HepG2 (cell line): Measurements from ENCODE around the gene C2CD3. TPM values are rescaled to one million over a fixed set of nuclear protein-coding genes. Genes with fewer than 3 reads are reported as not detected.

ENCODE experiments used
- ATF7 ChIP-seq, 2 experiments: fragments of 450-650 bp in 1 of 2; sonication (generic) in 1 of 2; formaldehyde crosslinking in 1 of 2; IDR thresholded peaks; 2 replicates each; pipeline versions ENCODE4 v1.4.0 to v1.6.1; 2016 to 2020; ENCODE audit warnings: antibody characterized with exemption in 1 of 2, mild to moderate bottlenecking in 1 of 2, missing genetic modification reagents in 1 of 2
- ATF7-NPFF ChIP-seq: sonication (generic); formaldehyde crosslinking; IDR thresholded peaks from 2 replicates; pipeline ENCODE4 v1.8.1; 2023; ENCODE audit warnings: mild to moderate bottlenecking, low read depth, missing genetic modification reagents, moderate library complexity
- PHB2 ChIP-seq: fragments of 450-650 bp; IDR thresholded peaks from 2 replicates; pipeline ENCODE4 v1.6.1; 2018; ENCODE audit not compliant: partially characterized antibody
- RFX5 ChIP-seq: IDR thresholded peaks from 2 replicates; pipeline ENCODE4 v1.6.1; 2011; ENCODE audit warnings: low read depth, low read length, improper control_type of control experiment
- TARDBP ChIP-seq: sonication (generic); formaldehyde crosslinking; IDR thresholded peaks from 2 replicates; pipeline ENCODE4 v1.8.0; 2022; ENCODE audit warnings: mild to moderate bottlenecking, missing genetic modification reagents
- TP53 ChIP-seq: sonication (generic); formaldehyde crosslinking; conservative IDR thresholded peaks from 2 replicates; pipeline ENCODE4 v1.4.0; 2020; ENCODE audit warnings: missing genetic modification reagents
- ZNF33A ChIP-seq: sonication (generic); formaldehyde crosslinking; IDR thresholded peaks from 2 replicates; pipeline ENCODE4 v1.5.1; 2020; ENCODE audit warnings: missing genetic modification reagents, mild to moderate bottlenecking, moderate library complexity, borderline replicate concordance
- ZNF552 ChIP-seq: sonication (generic); formaldehyde crosslinking; IDR thresholded peaks from 2 replicates; pipeline ENCODE4 v1.9.0; 2022; ENCODE audit warnings: missing genetic modification reagents, mild to moderate bottlenecking, borderline replicate concordance
- ZNF616 ChIP-seq: sonication (generic); formaldehyde crosslinking; IDR thresholded peaks from 2 replicates; pipeline ENCODE4 v1.5.0; 2020; ENCODE audit warnings: low read depth, mild to moderate bottlenecking, missing genetic modification reagents
- ZNF713 ChIP-seq: sonication (generic); formaldehyde crosslinking; IDR thresholded peaks from 2 replicates; pipeline ENCODE4 v1.4.0; 2020; ENCODE audit warnings: mild to moderate bottlenecking, missing genetic modification reagents
- ZNF773 ChIP-seq: sonication (generic); formaldehyde crosslinking; IDR thresholded peaks from 2 replicates; pipeline ENCODE4 v1.4.0; 2020; ENCODE audit warnings: missing genetic modification reagents, borderline replicate concordance
- ZNF782 ChIP-seq: sonication (generic); formaldehyde crosslinking; IDR thresholded peaks from 2 replicates; pipeline ENCODE4 v1.4.0; 2020; ENCODE audit warnings: missing genetic modification reagents, mild to moderate bottlenecking, borderline replicate concordance
- polyA plus RNA-seq, 8 experiments: library from polyadenylated mRNA; depleted of rRNA in 3 of 8; stranded (reverse) in 7 of 8; unstranded in 1 of 8; fragments of >200 nt; fragmentation: Illumina TruSeq in 4 of 8; extraction: Trizol in 4 of 8; gene quantifications; 2 replicates each; pipeline versions ENCODE4 v1.2.1 to v1.2.3, GENCODE V29; 2011 to 2016; ENCODE audit warnings: low read depth in 4 of 8, missing spikeins in 1 of 8, mixed read lengths in 1 of 8; ENCODE audit not compliant: insufficient read depth in 1 of 8
- total RNA-seq, 5 experiments: library from RNA; depleted of rRNA; stranded (reverse); fragments of >200 nt; fragmentation: Illumina TruSeq; extraction: Trizol; gene quantifications; 2 replicates each; pipeline ENCODE4 v1.2.3, GENCODE V29; 2016; ENCODE audit warnings: low read depth in 1 of 5
- TF ChIP-seq, protein P1 (sequence below): sonication (generic); formaldehyde crosslinking; IDR thresholded peaks from 2 replicates; pipeline ENCODE4 v1.4.0; 2020; ENCODE audit warnings: mild to moderate bottlenecking, missing genetic modification reagents
- TF ChIP-seq, protein P2 (sequence below): sonication (generic); formaldehyde crosslinking; IDR thresholded peaks from 2 replicates; pipeline ENCODE4 v1.4.0; 2020; ENCODE audit warnings: mild to moderate bottlenecking, missing genetic modification reagents
- TF ChIP-seq, protein P3 (sequence below): sonication (generic); formaldehyde crosslinking; IDR thresholded peaks from 2 replicates; pipeline ENCODE4 v1.4.0; 2020; ENCODE audit warnings: missing genetic modification reagents, borderline replicate concordance
- TF ChIP-seq, protein P4 (sequence below): sonication (generic); formaldehyde crosslinking; IDR thresholded peaks from 2 replicates; pipeline ENCODE4 v1.8.0; 2022; ENCODE audit warnings: missing genetic modification reagents, mild to moderate bottlenecking, moderate library complexity, borderline replicate concordance
- TF ChIP-seq, protein P5 (sequence below): sonication (generic); formaldehyde crosslinking; IDR thresholded peaks from 2 replicates; pipeline ENCODE4 v1.9.0; 2021; ENCODE audit warnings: missing genetic modification reagents, mild to moderate bottlenecking, borderline replicate concordance

C2CD3 gene
- total and polyA plus RNA-seq, 2 of the 13 experiments (the other 11 are each of a cell fraction or from before 2014, with no cell fraction given) = 5.5 to 6.4 TPM

DNA sequence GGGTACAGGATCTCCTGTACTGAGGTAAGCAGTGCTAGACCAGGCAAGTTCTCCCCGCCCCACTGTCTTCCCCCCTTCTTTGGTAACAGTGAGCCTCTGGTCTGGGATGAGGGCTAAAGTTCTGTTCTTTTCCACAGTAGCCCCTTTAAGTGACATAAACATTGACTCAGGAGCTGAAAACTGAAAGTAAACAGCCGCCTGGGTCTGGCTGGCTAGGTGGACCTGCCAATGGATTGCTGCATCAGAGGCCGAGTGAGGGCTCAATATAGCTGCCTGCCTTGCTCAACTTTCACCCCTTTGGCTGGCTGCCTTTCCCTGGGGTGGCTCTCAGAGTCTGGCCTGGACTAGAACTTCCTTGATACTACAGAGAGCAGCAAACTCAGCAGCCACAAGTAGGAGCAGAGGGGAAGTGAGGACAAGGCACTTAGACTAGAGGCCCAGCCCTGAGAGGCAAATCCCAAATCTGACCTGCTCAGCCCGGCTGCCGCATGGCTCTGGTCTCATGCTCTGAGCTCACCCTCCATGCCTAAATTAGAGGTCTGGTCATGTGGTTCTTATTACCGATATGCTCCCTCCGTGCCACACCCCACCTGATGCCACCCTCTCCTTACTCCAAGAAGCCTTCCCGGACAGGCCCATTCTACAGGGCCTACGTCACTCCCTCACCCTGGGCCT lies 152.3 kb downstream of the C2CD3 start (continued):
- TF ChIP-seq, protein P1, sequence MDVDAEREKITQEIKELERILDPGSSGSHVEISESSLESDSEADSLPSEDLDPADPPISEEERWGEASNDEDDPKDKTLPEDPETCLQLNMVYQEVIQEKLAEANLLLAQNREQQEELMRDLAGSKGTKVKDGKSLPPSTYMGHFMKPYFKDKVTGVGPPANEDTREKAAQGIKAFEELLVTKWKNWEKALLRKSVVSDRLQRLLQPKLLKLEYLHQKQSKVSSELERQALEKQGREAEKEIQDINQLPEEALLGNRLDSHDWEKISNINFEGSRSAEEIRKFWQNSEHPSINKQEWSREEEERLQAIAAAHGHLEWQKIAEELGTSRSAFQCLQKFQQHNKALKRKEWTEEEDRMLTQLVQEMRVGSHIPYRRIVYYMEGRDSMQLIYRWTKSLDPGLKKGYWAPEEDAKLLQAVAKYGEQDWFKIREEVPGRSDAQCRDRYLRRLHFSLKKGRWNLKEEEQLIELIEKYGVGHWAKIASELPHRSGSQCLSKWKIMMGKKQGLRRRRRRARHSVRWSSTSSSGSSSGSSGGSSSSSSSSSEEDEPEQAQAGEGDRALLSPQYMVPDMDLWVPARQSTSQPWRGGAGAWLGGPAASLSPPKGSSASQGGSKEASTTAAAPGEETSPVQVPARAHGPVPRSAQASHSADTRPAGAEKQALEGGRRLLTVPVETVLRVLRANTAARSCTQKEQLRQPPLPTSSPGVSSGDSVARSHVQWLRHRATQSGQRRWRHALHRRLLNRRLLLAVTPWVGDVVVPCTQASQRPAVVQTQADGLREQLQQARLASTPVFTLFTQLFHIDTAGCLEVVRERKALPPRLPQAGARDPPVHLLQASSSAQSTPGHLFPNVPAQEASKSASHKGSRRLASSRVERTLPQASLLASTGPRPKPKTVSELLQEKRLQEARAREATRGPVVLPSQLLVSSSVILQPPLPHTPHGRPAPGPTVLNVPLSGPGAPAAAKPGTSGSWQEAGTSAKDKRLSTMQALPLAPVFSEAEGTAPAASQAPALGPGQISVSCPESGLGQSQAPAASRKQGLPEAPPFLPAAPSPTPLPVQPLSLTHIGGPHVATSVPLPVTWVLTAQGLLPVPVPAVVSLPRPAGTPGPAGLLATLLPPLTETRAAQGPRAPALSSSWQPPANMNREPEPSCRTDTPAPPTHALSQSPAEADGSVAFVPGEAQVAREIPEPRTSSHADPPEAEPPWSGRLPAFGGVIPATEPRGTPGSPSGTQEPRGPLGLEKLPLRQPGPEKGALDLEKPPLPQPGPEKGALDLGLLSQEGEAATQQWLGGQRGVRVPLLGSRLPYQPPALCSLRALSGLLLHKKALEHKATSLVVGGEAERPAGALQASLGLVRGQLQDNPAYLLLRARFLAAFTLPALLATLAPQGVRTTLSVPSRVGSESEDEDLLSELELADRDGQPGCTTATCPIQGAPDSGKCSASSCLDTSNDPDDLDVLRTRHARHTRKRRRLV (CRISPR knock-in tag) = no peak
- TF ChIP-seq ZNF616 (CRISPR knock-in tag) (no peak), PHB2 (no peak), ZNF552 (no peak), TARDBP (CRISPR knock-in tag) (peak; percentile 69; the same call in 1 of the 2 replicates), ZNF33A (CRISPR knock-in tag) (peak; percentile 54; the same call in 1 of the 2 replicates), ZNF782 (no peak), ZNF773 (CRISPR knock-in tag) (no peak), RFX5 (no peak), TP53 (no peak), ATF7-NPFF (CRISPR knock-in tag) (no peak), ZNF713 (CRISPR knock-in tag) (peak; percentile 81; the same call in 1 of the 2 replicates), ATF7 (IDR thresholded peaks at IDR 0.05) (no peak), ATF7 (CRISPR knock-in tag; IDR thresholded peaks at IDR 0.05) (no peak)
- TF ChIP-seq, protein P2, sequence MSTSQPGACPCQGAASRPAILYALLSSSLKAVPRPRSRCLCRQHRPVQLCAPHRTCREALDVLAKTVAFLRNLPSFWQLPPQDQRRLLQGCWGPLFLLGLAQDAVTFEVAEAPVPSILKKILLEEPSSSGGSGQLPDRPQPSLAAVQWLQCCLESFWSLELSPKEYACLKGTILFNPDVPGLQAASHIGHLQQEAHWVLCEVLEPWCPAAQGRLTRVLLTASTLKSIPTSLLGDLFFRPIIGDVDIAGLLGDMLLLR (CRISPR knock-in tag) = no peak
- TF ChIP-seq, protein P3, sequence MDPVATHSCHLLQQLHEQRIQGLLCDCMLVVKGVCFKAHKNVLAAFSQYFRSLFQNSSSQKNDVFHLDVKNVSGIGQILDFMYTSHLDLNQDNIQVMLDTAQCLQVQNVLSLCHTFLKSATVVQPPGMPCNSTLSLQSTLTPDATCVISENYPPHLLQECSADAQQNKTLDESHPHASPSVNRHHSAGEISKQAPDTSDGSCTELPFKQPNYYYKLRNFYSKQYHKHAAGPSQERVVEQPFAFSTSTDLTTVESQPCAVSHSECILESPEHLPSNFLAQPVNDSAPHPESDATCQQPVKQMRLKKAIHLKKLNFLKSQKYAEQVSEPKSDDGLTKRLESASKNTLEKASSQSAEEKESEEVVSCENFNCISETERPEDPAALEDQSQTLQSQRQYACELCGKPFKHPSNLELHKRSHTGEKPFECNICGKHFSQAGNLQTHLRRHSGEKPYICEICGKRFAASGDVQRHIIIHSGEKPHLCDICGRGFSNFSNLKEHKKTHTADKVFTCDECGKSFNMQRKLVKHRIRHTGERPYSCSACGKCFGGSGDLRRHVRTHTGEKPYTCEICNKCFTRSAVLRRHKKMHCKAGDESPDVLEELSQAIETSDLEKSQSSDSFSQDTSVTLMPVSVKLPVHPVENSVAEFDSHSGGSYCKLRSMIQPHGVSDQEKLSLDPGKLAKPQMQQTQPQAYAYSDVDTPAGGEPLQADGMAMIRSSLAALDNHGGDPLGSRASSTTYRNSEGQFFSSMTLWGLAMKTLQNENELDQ (CRISPR knock-in tag) = no peak
- TF ChIP-seq, protein P4, sequence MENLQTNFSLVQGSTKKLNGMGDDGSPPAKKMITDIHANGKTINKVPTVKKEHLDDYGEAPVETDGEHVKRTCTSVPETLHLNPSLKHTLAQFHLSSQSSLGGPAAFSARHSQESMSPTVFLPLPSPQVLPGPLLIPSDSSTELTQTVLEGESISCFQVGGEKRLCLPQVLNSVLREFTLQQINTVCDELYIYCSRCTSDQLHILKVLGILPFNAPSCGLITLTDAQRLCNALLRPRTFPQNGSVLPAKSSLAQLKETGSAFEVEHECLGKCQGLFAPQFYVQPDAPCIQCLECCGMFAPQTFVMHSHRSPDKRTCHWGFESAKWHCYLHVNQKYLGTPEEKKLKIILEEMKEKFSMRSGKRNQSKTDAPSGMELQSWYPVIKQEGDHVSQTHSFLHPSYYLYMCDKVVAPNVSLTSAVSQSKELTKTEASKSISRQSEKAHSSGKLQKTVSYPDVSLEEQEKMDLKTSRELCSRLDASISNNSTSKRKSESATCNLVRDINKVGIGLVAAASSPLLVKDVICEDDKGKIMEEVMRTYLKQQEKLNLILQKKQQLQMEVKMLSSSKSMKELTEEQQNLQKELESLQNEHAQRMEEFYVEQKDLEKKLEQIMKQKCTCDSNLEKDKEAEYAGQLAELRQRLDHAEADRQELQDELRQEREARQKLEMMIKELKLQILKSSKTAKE (CRISPR knock-in tag) = peak; percentile 68
- TF ChIP-seq, protein P5, sequence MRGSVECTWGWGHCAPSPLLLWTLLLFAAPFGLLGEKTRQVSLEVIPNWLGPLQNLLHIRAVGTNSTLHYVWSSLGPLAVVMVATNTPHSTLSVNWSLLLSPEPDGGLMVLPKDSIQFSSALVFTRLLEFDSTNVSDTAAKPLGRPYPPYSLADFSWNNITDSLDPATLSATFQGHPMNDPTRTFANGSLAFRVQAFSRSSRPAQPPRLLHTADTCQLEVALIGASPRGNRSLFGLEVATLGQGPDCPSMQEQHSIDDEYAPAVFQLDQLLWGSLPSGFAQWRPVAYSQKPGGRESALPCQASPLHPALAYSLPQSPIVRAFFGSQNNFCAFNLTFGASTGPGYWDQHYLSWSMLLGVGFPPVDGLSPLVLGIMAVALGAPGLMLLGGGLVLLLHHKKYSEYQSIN (CRISPR knock-in tag) = no peak
